H54 (cell line): ENCODE data around the gene GPX4.

ENCODE experiments used
- DNase-seq: peaks from one replicate; pipeline ENCODE4 v3.0.0; 2011; ENCODE audit warnings: low spot score, mixed read lengths; ENCODE audit not compliant: insufficient read length
- FAIRE-seq: peaks from 3 replicates; lab custom pipeline; 2011; peaks lifted over from hg19 to GRCh38; lab: Jason Lieb, UNC
- POLR2A ChIP-seq: IDR thresholded peaks from 2 replicates; pipeline ENCODE4 v1.6.1; 2011; ENCODE audit warnings: low read depth, mild to moderate bottlenecking, low read length

The GPX4 gene

GRCh38 chr19:1115646-1116420 is 12.0 kb downstream of the GPX4 start:
- no peak for TF ChIP-seq POLR2A
- no peak for DNase-seq
- no peak for FAIRE-seq

- TF ChIP-seq POLR2A = no peak
- FAIRE-seq = no peak
These were observed 13.2 kb downstream of the GPX4 start for GRCh38 chr19:1116726-1117581.

GRCh38 chr19:1117654-1118053 is 13.9 kb downstream of the GPX4 start:
- FAIRE-seq (no peak), DNase-seq (no peak)
- no peak for TF ChIP-seq POLR2A

More at GRCh38 chr19:1116726-1117581, 13.2 kb downstream of the GPX4 start:
- DNase-seq = no peak

DNA sequence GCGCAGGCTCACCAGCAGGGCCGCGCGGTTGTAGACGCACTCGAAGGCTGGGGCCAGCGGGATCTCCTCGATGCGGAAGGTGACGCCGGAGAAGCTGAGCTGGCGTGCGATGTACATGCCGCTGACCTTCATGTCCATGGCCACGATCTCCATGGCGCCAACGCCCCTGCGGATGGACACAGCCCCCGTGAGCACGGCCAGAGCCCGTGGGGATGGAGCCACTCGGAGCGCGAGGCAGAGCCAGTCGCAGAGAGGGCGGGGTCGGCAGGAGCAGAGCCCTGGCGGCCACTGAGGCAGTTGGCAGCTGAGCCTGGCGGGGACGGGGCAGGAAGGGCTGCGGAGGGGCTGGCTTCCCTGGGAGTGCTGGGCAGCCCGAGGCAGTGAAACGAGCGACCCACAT is 15.2 kb downstream of the GPX4 start:
- TF ChIP-seq POLR2A = no peak
- FAIRE-seq = no peak
- no peak for DNase-seq

DNA sequence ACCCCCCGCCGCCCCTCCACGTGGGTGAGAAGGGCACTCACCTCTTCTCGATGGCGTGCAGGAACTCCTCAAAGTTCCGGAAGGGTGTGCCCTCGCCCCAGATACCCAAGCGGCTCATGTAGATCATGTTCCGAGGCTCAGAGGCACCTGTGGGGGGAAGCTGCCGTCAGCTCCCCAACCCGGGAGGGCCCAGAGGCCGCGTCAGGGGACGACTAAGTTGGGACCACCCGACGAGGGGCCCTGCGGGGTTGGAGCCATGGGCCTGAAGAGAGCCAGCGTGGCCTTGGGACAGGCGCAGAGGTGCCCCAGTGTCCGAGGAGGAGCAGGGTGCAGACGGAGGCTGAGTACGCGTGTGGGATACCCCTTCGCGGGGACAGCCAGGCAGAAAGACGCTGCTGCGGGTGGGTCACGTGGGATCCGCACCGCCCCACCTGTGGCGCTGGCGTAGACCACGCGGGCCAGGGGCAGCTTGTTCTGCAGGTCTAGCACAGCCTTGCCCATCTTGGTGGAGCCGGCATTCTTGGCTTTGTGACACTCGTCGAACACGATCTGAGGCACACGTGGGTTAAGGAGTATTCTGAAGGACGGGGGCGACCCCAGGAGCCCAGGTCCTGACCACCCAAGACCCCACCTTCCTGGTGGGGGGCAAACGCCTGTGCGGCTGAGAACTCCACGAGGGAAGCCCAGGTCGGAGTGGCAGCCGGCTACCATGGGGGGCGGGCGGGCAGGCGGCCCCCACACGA is 15.9 kb downstream of the GPX4 start:
- no peak for FAIRE-seq
- no peak for TF ChIP-seq POLR2A
- no peak for DNase-seq

GRCh38 chr19:1121395-1121794 is 17.6 kb downstream of the GPX4 start:
- DNase-seq (no peak), FAIRE-seq (no peak)
- no peak for TF ChIP-seq POLR2A

GRCh38 chr19:1122021-1122971 is 18.5 kb downstream of the GPX4 start:
- no peak for FAIRE-seq
- no peak for TF ChIP-seq POLR2A
- DNase-seq = no peak

GRCh38 chr19:1122972-1123363 is 19.2 kb downstream of the GPX4 start:
- FAIRE-seq = no peak
- TF ChIP-seq POLR2A = no peak
- DNase-seq = peak; percentile 92

- DNase-seq (no peak), FAIRE-seq (no peak)
- no peak for TF ChIP-seq POLR2A
These were observed 19.6 kb downstream of the GPX4 start for GRCh38 chr19:1123381-1123780.

GRCh38 chr19:1123885-1124677 is 20.3 kb downstream of the GPX4 start:
- DNase-seq (no peak), FAIRE-seq (no peak)
- TF ChIP-seq POLR2A = no peak

DNA sequence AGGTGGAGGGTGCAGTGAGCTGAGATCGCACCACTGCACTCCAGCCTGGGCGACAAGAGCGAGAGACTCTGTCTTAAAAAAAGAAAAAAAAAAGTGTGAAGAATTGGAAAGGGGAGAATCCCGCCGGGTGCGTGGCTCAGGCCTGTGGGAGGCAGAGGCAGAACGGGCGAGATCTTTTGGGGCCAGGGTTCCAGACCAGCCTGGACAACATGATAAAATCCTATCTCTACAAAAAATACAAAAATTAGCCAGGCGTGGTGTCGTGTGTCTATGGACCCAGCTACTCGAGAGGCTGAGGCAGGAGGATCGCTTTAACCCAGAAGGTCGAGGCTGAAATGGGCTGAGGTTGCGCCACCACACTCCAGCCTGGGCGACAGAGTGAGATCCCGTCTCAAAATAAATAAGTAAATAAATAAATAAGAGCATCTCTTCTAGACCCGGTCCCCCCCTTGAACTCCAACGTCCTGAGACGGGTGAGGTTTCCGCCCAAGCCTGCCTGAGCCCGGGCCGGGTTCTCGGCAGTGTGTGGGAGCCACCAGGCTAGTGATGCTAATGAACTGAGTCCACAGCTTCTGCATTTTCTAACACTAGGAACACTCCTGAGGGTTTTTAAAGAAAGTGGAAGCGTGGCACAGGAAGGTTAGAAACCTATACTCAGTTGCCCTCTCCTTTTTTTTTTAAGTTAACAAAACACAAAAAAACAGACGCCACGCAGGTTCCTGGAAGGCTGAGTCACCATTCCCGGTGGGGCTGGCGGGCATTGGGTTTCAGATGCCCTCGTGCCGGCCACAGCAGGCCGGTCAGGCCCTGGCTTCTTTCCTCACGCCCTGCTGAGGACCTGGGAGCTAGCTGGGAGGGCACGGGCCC is 22.0 kb downstream of the GPX4 start:
- DNase-seq (peak; percentile 89), FAIRE-seq (no peak)
- no peak for TF ChIP-seq POLR2A
